Endothelial cell of umbilical vein (primary cell): ENCODE data around the gene TAT. TPM values are rescaled to one million over a fixed set of nuclear protein-coding genes. Genes with fewer than 3 reads are reported as not detected.
"Not testable (repeated sequence)": the region's sequence is repeated elsewhere in the genome, so short reads cannot be mapped to it uniquely, and the experiment has no call there.

Experiments used
- BruUV-seq: library from RNA; stranded (reverse); fragments of 400-500 nt; replicated peaks from 2 replicates; lab custom pipeline; 2021; lab: Mats Ljungman, UMichigan
- CTCF ChIA-PET: fragments of 300-600, 350-600 bp; sonication (Branson Sonifier 250); formaldehyde crosslinking; loops from one replicate; lab custom pipeline; 2021; ENCODE audit warnings: antibody characterized with exemption, inconsistent platforms; lab: Charles Lee
- POLR2A ChIA-PET: fragments of 300-600, 350-600 bp; sonication (Branson Sonifier 250); formaldehyde crosslinking; loops from one replicate; lab custom pipeline; 2021; ENCODE audit warnings: antibody characterized with exemption, inconsistent platforms; lab: Charles Lee
- DNase-seq: peaks from one replicate; pipeline ENCODE4 v3.0.0-alpha.2; 2011; ENCODE audit warnings: low read depth, low spot score
- FAIRE-seq: peaks from 2 replicates; lab custom pipeline; 2011; peaks lifted over from hg19 to GRCh38; lab: Jason Lieb, UNC
- H2AFZ ChIP-seq: 2 replicates; pipeline ENCODE4 v1.6.0; 2012; ENCODE audit warnings: low read depth, low read length, control low read depth, inconsistent platforms
- H3K27ac ChIP-seq: 2 replicates; pipeline ENCODE4 v1.5.1; 2011; ENCODE audit warnings: low read depth, mild to moderate bottlenecking, control low read depth, low read length, moderate library complexity; ENCODE audit not compliant: insufficient read depth
- H3K27me3 ChIP-seq, 2 experiments: 2 replicates each; pipeline versions ENCODE4 v1.6.0 to v1.6.1; 2011; ENCODE audit warnings: low read length in 2 of 2, mixed read lengths in 1 of 2; ENCODE audit not compliant: control insufficient read depth in 2 of 2, insufficient read depth in 2 of 2
- H3K36me3 ChIP-seq, 2 experiments: 2 replicates in 1 of 2; 3 replicates in 1 of 2; pipeline ENCODE4 v1.5.1; 2011; ENCODE audit warnings: low read length in 2 of 2, mild to moderate bottlenecking in 1 of 2, moderate library complexity in 1 of 2; ENCODE audit not compliant: control insufficient read depth in 2 of 2, insufficient read depth in 2 of 2; ENCODE audit errors: extremely low read depth in 1 of 2
- H3K4me1 ChIP-seq: 3 replicates; pipeline ENCODE4 v1.5.1; 2011; ENCODE audit warnings: mild to moderate bottlenecking, low read length; ENCODE audit not compliant: control insufficient read depth, insufficient read depth; ENCODE audit errors: extremely low read depth
- H3K4me2 ChIP-seq: 2 replicates; pipeline ENCODE4 v1.6.1; 2011; ENCODE audit warnings: low read length, control low read depth, mixed read lengths; ENCODE audit not compliant: insufficient read depth
- H3K4me3 ChIP-seq, 3 experiments: fragments of 200-600 bp in 1 of 3; sonication (generic), shearing (Covaris generic) in 1 of 3; replicated peaks in 1 of 3; 2 replicates each; pipeline ENCODE4 v1.5.1; 2011 to 2016; ENCODE audit warnings: control low read depth in 3 of 3, low read length in 3 of 3, mild to moderate bottlenecking in 2 of 3, inconsistent platforms in 1 of 3, low read depth in 1 of 3, moderate library complexity in 1 of 3; ENCODE audit not compliant: insufficient read depth in 1 of 3
- H3K79me2 ChIP-seq: 2 replicates; pipeline ENCODE4 v1.6.0; 2012; ENCODE audit warnings: low read length, inconsistent platforms; ENCODE audit not compliant: control insufficient read depth, insufficient read depth
- H3K9ac ChIP-seq: replicated peaks from 2 replicates; pipeline ENCODE3; 2011; ENCODE audit warnings: low read length, control low read depth; ENCODE audit not compliant: insufficient read depth; ENCODE audit errors: extremely low read depth
- H3K9me1 ChIP-seq: replicated peaks from 3 replicates; pipeline ENCODE4 v1.6.0; 2011; ENCODE audit warnings: mild to moderate bottlenecking, low read length; ENCODE audit not compliant: control insufficient read depth, insufficient read depth; ENCODE audit errors: extremely low read depth
- H3K9me3 ChIP-seq: replicated peaks from 2 replicates; pipeline ENCODE4 v1.5.1; 2012; ENCODE audit warnings: low read length, inconsistent platforms; ENCODE audit not compliant: control insufficient read depth, insufficient read depth
- H4K20me1 ChIP-seq: replicated peaks from 2 replicates; pipeline ENCODE3; 2011; ENCODE audit warnings: mild to moderate bottlenecking, low read length; ENCODE audit not compliant: control insufficient read depth, insufficient read depth; ENCODE audit errors: extremely low read depth
- MYC ChIP-seq: IDR thresholded peaks from one replicate; pipeline ENCODE4 v1.6.1; 2011; ENCODE audit warnings: mild to moderate bottlenecking, low read depth, low read length
- POLR2A ChIP-seq: IDR thresholded peaks from 2 replicates; pipeline ENCODE4 v1.6.1; 2012; ENCODE audit warnings: low read depth, mild to moderate bottlenecking, control low read depth, low read length
- dilution Hi-C: fragments of 300-500 bp; cut with MboI; formaldehyde crosslinking; loops from one replicate; pipeline ENCODE4 v1.15.0; 2019; ENCODE audit warnings: low sequenced_read_pairs; ENCODE audit not compliant: extremely low pct_ligation_motif_present
- intact Hi-C: fragments of 100-400 bp; cut with micrococcal nuclease; formaldehyde crosslinking; loops from one replicate; pipeline ENCODE4 v1.10.0; 2022
- polyA plus RNA-seq, 4 experiments: library from polyadenylated mRNA; depleted of rRNA in 3 of 4; stranded (reverse) in 3 of 4; unstranded in 1 of 4; fragments of >200 nt; gene quantifications; 2 replicates each; pipeline versions ENCODE4 v1.2.1 to v1.2.3, GENCODE V29; 2011 to 2012; ENCODE audit warnings: missing spikeins in 1 of 4
- total RNA-seq: library from RNA; stranded (reverse); gene quantifications from 2 replicates; pipeline ENCODE4 v1.2.3, GENCODE V29; 2021

TAT gene
- total and polyA plus RNA-seq, 2 donors (not counting 3 experiments of a cell fraction or from before 2014, with no cell fraction given): not detected

DNA sequence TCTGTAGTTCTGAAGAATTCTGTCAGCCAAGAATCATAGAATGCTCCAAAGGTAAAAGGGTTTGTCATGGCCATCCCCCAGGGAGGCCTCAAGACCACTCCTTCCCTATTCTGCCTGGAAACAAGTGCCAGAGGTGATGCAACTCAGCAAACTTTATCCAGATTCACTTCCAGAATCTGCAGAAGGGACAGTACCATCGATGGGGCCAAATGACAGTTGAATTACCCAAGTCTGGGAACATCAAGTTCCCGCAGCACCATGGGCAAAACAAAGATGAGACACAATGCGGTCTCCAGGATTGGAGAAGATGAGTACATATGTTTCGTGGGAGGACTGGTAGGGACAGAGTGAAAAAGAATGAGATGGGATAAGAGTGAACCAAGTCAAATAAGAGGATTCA, 13.7 kb upstream of the TAT start:
- H3K27me3 ChIP-seq: no peaks in the 10 kb centered on the region
- no peak overlapping the region for H3K4me3 ChIP-seq
- H3K4me1 ChIP-seq: no peaks in the 10 kb centered on the region
- H3K79me2 ChIP-seq: no peaks in the 10 kb centered on the region
- dilution Hi-C loops (no loop called here), intact Hi-C loops (no loop called here)
- H3K36me3 ChIP-seq: no peaks in the 10 kb centered on the region
- no peak overlapping the region for H2AFZ ChIP-seq
- TF ChIP-seq POLR2A (no peak), MYC (no peak)
- no peaks in the 10 kb centered on the region for H3K9me1 ChIP-seq
- FAIRE-seq (no peak), DNase-seq (no peak)
- H3K9me3 ChIP-seq: no peaks in the 10 kb centered on the region
- ChIA-PET POLR2A (no interaction called here), CTCF (no interaction called here)
- H3K27ac ChIP-seq: no peak overlapping the region
- H3K4me2 ChIP-seq: no peak overlapping the region
- no peaks in the 10 kb centered on the region for H4K20me1 ChIP-seq
- BruUV-seq: no TSS peak
- no peak overlapping the region for H3K9ac ChIP-seq

DNA sequence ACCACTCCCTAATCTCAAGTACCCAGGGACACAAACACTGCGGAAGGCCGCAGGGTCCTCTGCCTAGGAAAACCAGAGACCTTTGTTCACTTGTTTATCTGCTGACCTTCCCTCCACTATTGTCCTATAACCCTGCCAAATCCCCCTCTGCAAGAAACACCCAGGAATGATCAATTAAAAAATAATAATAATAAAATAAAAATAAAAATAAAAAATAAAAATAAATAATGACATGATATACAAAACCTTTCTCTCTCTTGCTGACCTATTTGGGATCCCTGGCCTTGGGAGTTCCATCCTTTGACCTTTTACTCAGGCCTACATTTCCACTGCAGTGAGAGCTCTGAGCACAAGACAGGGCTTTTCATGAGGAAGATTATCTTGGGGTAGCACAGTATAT, 13.2 kb upstream of the TAT start:
- H3K27me3 ChIP-seq, H3K9ac ChIP-seq, dilution Hi-C loops, FAIRE-seq, H4K20me1 ChIP-seq, H3K27ac ChIP-seq, POLR2A ChIA-PET, H3K4me1 ChIP-seq, H3K9me1 ChIP-seq, CTCF ChIA-PET, H3K4me3 ChIP-seq, H3K36me3 ChIP-seq, DNase-seq, intact Hi-C loops, H3K9me3 ChIP-seq, H3K4me2 ChIP-seq, H3K79me2 ChIP-seq, H2AFZ ChIP-seq, BruUV-seq: not testable (repeated sequence)

DNA sequence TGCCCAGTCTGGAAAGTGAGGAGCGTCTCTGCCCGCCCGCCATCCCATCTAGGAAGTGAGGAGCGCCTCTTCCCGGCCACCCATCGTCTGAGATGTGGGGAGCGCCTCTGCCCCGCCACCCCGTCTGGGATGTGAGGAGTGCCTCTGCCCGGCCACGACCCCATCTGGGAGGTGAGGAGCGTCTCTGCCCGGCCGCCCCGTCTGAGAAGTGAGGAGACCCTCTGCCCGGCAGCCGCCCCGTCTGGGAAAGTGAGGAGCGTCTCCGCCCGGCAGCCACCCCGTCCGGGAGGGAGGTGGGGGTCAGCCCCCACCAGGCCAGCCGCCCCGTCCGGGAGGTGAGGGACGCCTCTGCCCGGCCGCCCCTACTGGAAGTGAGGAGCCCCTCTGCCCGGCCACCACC, 12.4 kb upstream of the TAT start:
- not testable (repeated sequence) for BruUV-seq, FAIRE-seq

More for the DNA sequence above, 12.4 kb upstream of the TAT start:
- H3K36me3 ChIP-seq, H3K27ac ChIP-seq, CTCF ChIA-PET, H3K9me3 ChIP-seq, H3K9me1 ChIP-seq, H3K79me2 ChIP-seq, POLR2A ChIA-PET, DNase-seq, dilution Hi-C loops, H3K4me2 ChIP-seq, H3K27me3 ChIP-seq, H3K4me1 ChIP-seq, H3K9ac ChIP-seq, intact Hi-C loops, H3K4me3 ChIP-seq, H4K20me1 ChIP-seq, H2AFZ ChIP-seq: not testable (repeated sequence)
